ENCODE data around the gene OR2T1.
"Not testable (repeated sequence)": the region's sequence is repeated elsewhere in the genome, so short reads cannot be mapped to it uniquely, and the experiment has no call there.

GRCh38 chr1:248434913-248435312 lies 32.1 kb downstream of the OR2T1 start:
- TF ChIP-seq CTCF (IDR thresholded peaks at IDR 0.05; ENCODE audit: poor library complexity); EZH2phosphoT487 (IDR thresholded peaks at IDR 0.05; ENCODE audit: low read depth, severe bottlenecking, unreplicated experiment); EZH2 (IDR thresholded peaks at IDR 0.05; ENCODE audit: borderline replicate concordance): not testable (repeated sequence)

Measured in hepatocyte (in vitro differentiated cells).